ENCODE results near the gene RELN. TPM values are rescaled to one million over a fixed set of nuclear protein-coding genes. Genes with fewer than 3 reads are reported as not detected.

The RELN gene
- polyA plus RNA-seq, 1 donor (not counting 4 experiments of a cell fraction or from before 2014, with no cell fraction given), result not detected

DNA sequence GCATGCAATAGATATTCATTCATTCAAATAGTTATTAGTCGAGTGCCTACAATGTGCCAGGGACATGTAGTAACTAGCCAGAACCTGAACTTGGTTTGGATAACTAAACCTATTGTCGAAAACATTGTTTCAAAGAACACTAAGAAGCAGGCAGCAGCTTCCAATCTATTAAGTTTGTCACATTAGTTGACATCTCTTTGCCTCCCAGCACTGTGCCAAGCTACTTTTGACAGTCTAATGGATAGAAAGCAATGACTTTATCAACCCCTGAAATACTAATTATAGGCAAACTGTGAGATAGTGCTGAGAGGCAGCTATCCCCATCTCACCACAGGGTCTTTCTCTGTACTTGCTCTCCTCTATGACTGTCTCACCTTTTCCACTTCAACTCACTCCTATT, 22.4 kb upstream of the RELN start:
- Histone ChIP-seq H3K27me3 (ENCODE audit: control insufficient read depth, extremely low read depth, insufficient read depth, low read length) (no peaks in the 10 kb centered on the region), H3K9me1 (ENCODE audit: control insufficient read depth, extremely low read depth, insufficient read depth, low read length) (no peaks in the 10 kb centered on the region), H3K9ac (ENCODE audit: control insufficient read depth, extremely low read depth, insufficient read depth, low read length) (no peak overlapping the region), H3K27ac (ENCODE audit: control insufficient read depth, insufficient read depth, low read length) (no peak overlapping the region), H3K4me3 (ENCODE audit: control insufficient read depth in 2 of 3, extremely low read depth in 1 of 3, insufficient read depth in 2 of 3, low read depth in 1 of 3, low read length in 3 of 3) (no peak overlapping the region), H3K4me2 (ENCODE audit: control insufficient read depth, extremely low read depth, insufficient read depth, low read depth, low read length) (no peak overlapping the region), H3K9me3 (ENCODE audit: control insufficient read depth, low read depth, low read length) (no peaks in the 10 kb centered on the region), H3K4me1 (ENCODE audit: control insufficient read depth, extremely low read depth, insufficient read depth, low read length) (no peaks in the 10 kb centered on the region), H3K36me3 (ENCODE audit: control insufficient read depth in 2 of 2, extremely low read depth in 1 of 2, insufficient read depth in 2 of 2, low read length in 2 of 2) (no peaks in the 10 kb centered on the region), H4K20me1 (ENCODE audit: control insufficient read depth, extremely low read depth, insufficient read depth, low read length) (no peaks in the 10 kb centered on the region), H2AFZ (ENCODE audit: control insufficient read depth, low read length) (no peak overlapping the region), H3K79me2 (ENCODE audit: control insufficient read depth, insufficient read depth, low read length) (no peaks in the 10 kb centered on the region)
- dilution Hi-C loops (cut with MboI; ENCODE audit: extremely low pct_ligation_motif_present, low sequenced_read_pairs), result no loop called here
- TF ChIP-seq EZH2 (IDR thresholded peaks at IDR 0.05; ENCODE audit: low read length), result no peak
- TF ChIP-seq, protein P1, sequence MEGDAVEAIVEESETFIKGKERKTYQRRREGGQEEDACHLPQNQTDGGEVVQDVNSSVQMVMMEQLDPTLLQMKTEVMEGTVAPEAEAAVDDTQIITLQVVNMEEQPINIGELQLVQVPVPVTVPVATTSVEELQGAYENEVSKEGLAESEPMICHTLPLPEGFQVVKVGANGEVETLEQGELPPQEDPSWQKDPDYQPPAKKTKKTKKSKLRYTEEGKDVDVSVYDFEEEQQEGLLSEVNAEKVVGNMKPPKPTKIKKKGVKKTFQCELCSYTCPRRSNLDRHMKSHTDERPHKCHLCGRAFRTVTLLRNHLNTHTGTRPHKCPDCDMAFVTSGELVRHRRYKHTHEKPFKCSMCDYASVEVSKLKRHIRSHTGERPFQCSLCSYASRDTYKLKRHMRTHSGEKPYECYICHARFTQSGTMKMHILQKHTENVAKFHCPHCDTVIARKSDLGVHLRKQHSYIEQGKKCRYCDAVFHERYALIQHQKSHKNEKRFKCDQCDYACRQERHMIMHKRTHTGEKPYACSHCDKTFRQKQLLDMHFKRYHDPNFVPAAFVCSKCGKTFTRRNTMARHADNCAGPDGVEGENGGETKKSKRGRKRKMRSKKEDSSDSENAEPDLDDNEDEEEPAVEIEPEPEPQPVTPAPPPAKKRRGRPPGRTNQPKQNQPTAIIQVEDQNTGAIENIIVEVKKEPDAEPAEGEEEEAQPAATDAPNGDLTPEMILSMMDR (optimal IDR thresholded peaks at IDR 0.05 in 1 of 3, IDR thresholded peaks at IDR 0.05 in 1 of 3, conservative IDR thresholded peaks at IDR 0.05 in 1 of 3; ENCODE audit: extremely low read depth in 1 of 3, insufficient read depth in 2 of 3, low read length in 3 of 3), result no peak
- DNase-seq (ENCODE audit: low read depth, low spot score) (no peak), FAIRE-seq (no peak)

GRCh38 chr7:104010052-104010909, 20.8 kb upstream of the RELN start:
- Histone ChIP-seq H2AFZ (ENCODE audit: control insufficient read depth, low read length) (no peak overlapping the region), H3K9ac (ENCODE audit: control insufficient read depth, extremely low read depth, insufficient read depth, low read length) (no peak overlapping the region), H3K27ac (ENCODE audit: control insufficient read depth, insufficient read depth, low read length) (no peak overlapping the region), H3K9me3 (ENCODE audit: control insufficient read depth, low read depth, low read length) (no peaks in the 10 kb centered on the region), H3K9me1 (ENCODE audit: control insufficient read depth, extremely low read depth, insufficient read depth, low read length) (no peaks in the 10 kb centered on the region), H3K4me1 (ENCODE audit: control insufficient read depth, extremely low read depth, insufficient read depth, low read length) (no peaks in the 10 kb centered on the region), H4K20me1 (ENCODE audit: control insufficient read depth, extremely low read depth, insufficient read depth, low read length) (no peaks in the 10 kb centered on the region), H3K36me3 (ENCODE audit: control insufficient read depth in 2 of 2, extremely low read depth in 1 of 2, insufficient read depth in 2 of 2, low read length in 2 of 2) (no peaks in the 10 kb centered on the region), H3K4me3 (ENCODE audit: control insufficient read depth in 2 of 3, extremely low read depth in 1 of 3, insufficient read depth in 2 of 3, low read depth in 1 of 3, low read length in 3 of 3) (no peak overlapping the region), H3K4me2 (ENCODE audit: control insufficient read depth, extremely low read depth, insufficient read depth, low read depth, low read length) (no peak overlapping the region), H3K27me3 (ENCODE audit: control insufficient read depth, extremely low read depth, insufficient read depth, low read length) (no peaks in the 10 kb centered on the region), H3K79me2 (ENCODE audit: control insufficient read depth, insufficient read depth, low read length) (no peaks in the 10 kb centered on the region)
- no peak for FAIRE-seq
- dilution Hi-C loops (cut with MboI; ENCODE audit: extremely low pct_ligation_motif_present, low sequenced_read_pairs), result no loop called here
- no peak for TF ChIP-seq EZH2 (IDR thresholded peaks at IDR 0.05; ENCODE audit: low read length)
- TF ChIP-seq, protein P1 (optimal IDR thresholded peaks at IDR 0.05 in 1 of 3, IDR thresholded peaks at IDR 0.05 in 1 of 3, conservative IDR thresholded peaks at IDR 0.05 in 1 of 3; ENCODE audit: extremely low read depth in 1 of 3, insufficient read depth in 2 of 3, low read length in 3 of 3), result no peak
- no peak for DNase-seq (ENCODE audit: low read depth, low spot score)

All from keratinocyte (primary cell).